ENCODE measurements around the gene RRP12.

The RRP12 gene

GRCh38 chr10:97384641-97385040 lies 16.5 kb downstream of the RRP12 start:
- no peak for TF ChIP-seq POLR2AphosphoS5 (IDR thresholded peaks at IDR 0.05; ENCODE audit: low read depth)
- no peak for TF ChIP-seq CTCF (IDR thresholded peaks at IDR 0.05; ENCODE audit: insufficient read depth, low read length)
- no peak for DNase-seq (ENCODE audit: low read depth in 1 of 2, low spot score in 1 of 2)
- Histone ChIP-seq H3K27me3 (ENCODE audit: insufficient read depth, poor library complexity, severe bottlenecking) (no peaks in the 10 kb centered on the region), H3K27ac (replicated peaks) (no peak overlapping the region), H3K4me3 (replicated peaks; ENCODE audit: insufficient read depth, low read length) (no peak overlapping the region)

- H3K27me3 ChIP-seq (ENCODE audit: insufficient read depth, poor library complexity, severe bottlenecking), result no peaks in the 10 kb centered on the region
- no peak for DNase-seq (ENCODE audit: low read depth in 1 of 2, low spot score in 1 of 2)
- H3K27ac ChIP-seq (replicated peaks), result no peak overlapping the region
- H3K4me3 ChIP-seq (replicated peaks; ENCODE audit: insufficient read depth, low read length), result no peak overlapping the region
- TF ChIP-seq CTCF (IDR thresholded peaks at IDR 0.05; ENCODE audit: insufficient read depth, low read length), result no peak
- no peak for TF ChIP-seq GABPA (IDR thresholded peaks at IDR 0.05; ENCODE audit: low read depth)
- TF ChIP-seq REST (IDR thresholded peaks at IDR 0.05; ENCODE audit: insufficient replicate concordance, low read depth), result no peak
- TF ChIP-seq SPI1 (IDR thresholded peaks at IDR 0.05; ENCODE audit: borderline replicate concordance, low read depth), result no peak
- no peak for TF ChIP-seq POLR2AphosphoS5 (IDR thresholded peaks at IDR 0.05; ENCODE audit: low read depth)
Observed at GRCh38 chr10:97384156-97384555, 17.0 kb downstream of the RRP12 start.

- Histone ChIP-seq H3K27ac (replicated peaks) (0 out of 2 replicates have a peak overlapping the region, but pooled peaks have one; percentile 2), H3K4me3 (replicated peaks; ENCODE audit: insufficient read depth, low read length) (no peak overlapping the region), H3K27me3 (ENCODE audit: insufficient read depth, poor library complexity, severe bottlenecking) (no peaks in the 10 kb centered on the region)
- no peak for TF ChIP-seq REST (IDR thresholded peaks at IDR 0.05; ENCODE audit: insufficient replicate concordance, low read depth)
- TF ChIP-seq CTCF (IDR thresholded peaks at IDR 0.05; ENCODE audit: insufficient read depth, low read length), result no peak
- no peak for TF ChIP-seq GABPA (IDR thresholded peaks at IDR 0.05; ENCODE audit: low read depth)
- no peak for TF ChIP-seq POLR2AphosphoS5 (IDR thresholded peaks at IDR 0.05; ENCODE audit: low read depth)
- TF ChIP-seq SPI1 (IDR thresholded peaks at IDR 0.05; ENCODE audit: borderline replicate concordance, low read depth), result no peak
- no peak for DNase-seq (ENCODE audit: low read depth in 1 of 2, low spot score in 1 of 2)
Observed at GRCh38 chr10:97383159-97383558, 18.0 kb downstream of the RRP12 start.

- DNase-seq (ENCODE audit: low read depth in 1 of 2, low spot score in 1 of 2), result no peak
- H3K27me3 ChIP-seq (ENCODE audit: insufficient read depth, poor library complexity, severe bottlenecking), result no peaks in the 10 kb centered on the region
- TF ChIP-seq SPI1 (IDR thresholded peaks at IDR 0.05; ENCODE audit: borderline replicate concordance, low read depth), result no peak
- no peak for TF ChIP-seq GABPA (IDR thresholded peaks at IDR 0.05; ENCODE audit: low read depth)
- no peak overlapping the region for H3K4me3 ChIP-seq (replicated peaks; ENCODE audit: insufficient read depth, low read length)
- no peak overlapping the region for H3K27ac ChIP-seq (replicated peaks)
Observed at GRCh38 chr10:97381626-97382025, 19.5 kb downstream of the RRP12 start.
